HepG2 (cell line): ENCODE data around the gene CNTRL. TPM values are rescaled to one million over a fixed set of nuclear protein-coding genes. Genes with fewer than 3 reads are reported as not detected.
A peak's percentile ranks its signal among the peaks of the same experiment; 100 is the strongest.

Experiments used
- CEBPB ChIP-seq: IDR thresholded peaks from 2 replicates; pipeline ENCODE4 v1.6.1; 2011; ENCODE audit warnings: low read depth, low read length, improper control_type of control experiment, borderline replicate concordance
- CEBPZ ChIP-seq: IDR thresholded peaks from 2 replicates; pipeline ENCODE4 v1.6.1; 2012; ENCODE audit warnings: low read length, improper control_type of control experiment
- ETS1 ChIP-seq: sonication (generic); formaldehyde crosslinking; IDR thresholded peaks from 2 replicates; pipeline ENCODE4 v1.4.0; 2020; ENCODE audit warnings: missing genetic modification reagents
- GTF3A ChIP-seq: sonication (generic); formaldehyde crosslinking; conservative IDR thresholded peaks from 2 replicates; pipeline ENCODE4 v1.4.0; 2020; ENCODE audit warnings: mild to moderate bottlenecking, missing genetic modification reagents
- HDAC1 ChIP-seq: sonication (generic); formaldehyde crosslinking; IDR thresholded peaks from 2 replicates; pipeline ENCODE4 v1.5.1; 2020; ENCODE audit warnings: mild to moderate bottlenecking, missing genetic modification reagents
- JUN ChIP-seq: sonication (generic); formaldehyde crosslinking; IDR thresholded peaks from 2 replicates; pipeline ENCODE4 v1.4.0; 2020; ENCODE audit warnings: mild to moderate bottlenecking, missing genetic modification reagents
- MZF1 ChIP-seq: sonication (generic); formaldehyde crosslinking; IDR thresholded peaks from 2 replicates; pipeline ENCODE4 v1.8.1; 2023; ENCODE audit warnings: mild to moderate bottlenecking, missing genetic modification reagents, borderline replicate concordance
- PAWR ChIP-seq: sonication (generic); formaldehyde crosslinking; IDR thresholded peaks from 2 replicates; pipeline ENCODE4 v1.4.0; 2020; ENCODE audit warnings: missing genetic modification reagents, mild to moderate bottlenecking, borderline replicate concordance
- SIN3A ChIP-seq: IDR thresholded peaks from 2 replicates; pipeline ENCODE4 v1.6.1; 2011; ENCODE audit warnings: low read depth, mild to moderate bottlenecking, control low read depth, low read length, borderline replicate concordance
- SMAD1 ChIP-seq: sonication (generic); formaldehyde crosslinking; IDR thresholded peaks from 2 replicates; pipeline ENCODE4 v1.4.0; 2020; ENCODE audit warnings: missing genetic modification reagents, low read depth, mild to moderate bottlenecking, borderline replicate concordance
- STAG1 ChIP-seq: sonication (generic); formaldehyde crosslinking; IDR thresholded peaks from 2 replicates; pipeline ENCODE4 v1.4.0; 2020; ENCODE audit warnings: missing genetic modification reagents
- TARDBP ChIP-seq: sonication (generic); formaldehyde crosslinking; IDR thresholded peaks from 2 replicates; pipeline ENCODE4 v1.8.0; 2022; ENCODE audit warnings: mild to moderate bottlenecking, missing genetic modification reagents
- ZNF333 ChIP-seq: sonication (generic); formaldehyde crosslinking; IDR thresholded peaks from 2 replicates; pipeline ENCODE4 v1.4.0; 2020; ENCODE audit warnings: mild to moderate bottlenecking, missing genetic modification reagents, borderline replicate concordance
- ZNF441 ChIP-seq: sonication (generic); formaldehyde crosslinking; IDR thresholded peaks from 2 replicates; pipeline ENCODE4 v1.7.0; 2021; ENCODE audit warnings: missing genetic modification reagents, borderline replicate concordance
- polyA plus RNA-seq, 8 experiments: library from polyadenylated mRNA; depleted of rRNA in 3 of 8; stranded (reverse) in 7 of 8; unstranded in 1 of 8; fragments of >200 nt; fragmentation: Illumina TruSeq in 4 of 8; extraction: Trizol in 4 of 8; gene quantifications; 2 replicates each; pipeline versions ENCODE4 v1.2.1 to v1.2.3, GENCODE V29; 2011 to 2016; ENCODE audit warnings: low read depth in 4 of 8, missing spikeins in 1 of 8, mixed read lengths in 1 of 8; ENCODE audit not compliant: insufficient read depth in 1 of 8
- total RNA-seq, 5 experiments: library from RNA; depleted of rRNA; stranded (reverse); fragments of >200 nt; fragmentation: Illumina TruSeq; extraction: Trizol; gene quantifications; 2 replicates each; pipeline ENCODE4 v1.2.3, GENCODE V29; 2016; ENCODE audit warnings: low read depth in 1 of 5
- TF ChIP-seq, protein P1 (sequence below): sonication (generic); formaldehyde crosslinking; IDR thresholded peaks from 2 replicates; pipeline ENCODE4 v1.4.0; 2020; ENCODE audit warnings: mild to moderate bottlenecking, low read depth, missing genetic modification reagents
- TF ChIP-seq, protein P2 (sequence below): sonication (generic); formaldehyde crosslinking; IDR thresholded peaks from 2 replicates; pipeline ENCODE4 v1.4.0; 2020; ENCODE audit warnings: missing genetic modification reagents
- TF ChIP-seq, protein P3 (sequence below): IDR thresholded peaks from 2 replicates; pipeline ENCODE4 v1.6.1; 2012; ENCODE audit warnings: low read depth, low read length, improper control_type of control experiment

The CNTRL gene
- total and polyA plus RNA-seq, 2 of the 13 experiments (the other 11 are each of a cell fraction or from before 2014, with no cell fraction given): 7.5 to 11.8 TPM

DNA sequence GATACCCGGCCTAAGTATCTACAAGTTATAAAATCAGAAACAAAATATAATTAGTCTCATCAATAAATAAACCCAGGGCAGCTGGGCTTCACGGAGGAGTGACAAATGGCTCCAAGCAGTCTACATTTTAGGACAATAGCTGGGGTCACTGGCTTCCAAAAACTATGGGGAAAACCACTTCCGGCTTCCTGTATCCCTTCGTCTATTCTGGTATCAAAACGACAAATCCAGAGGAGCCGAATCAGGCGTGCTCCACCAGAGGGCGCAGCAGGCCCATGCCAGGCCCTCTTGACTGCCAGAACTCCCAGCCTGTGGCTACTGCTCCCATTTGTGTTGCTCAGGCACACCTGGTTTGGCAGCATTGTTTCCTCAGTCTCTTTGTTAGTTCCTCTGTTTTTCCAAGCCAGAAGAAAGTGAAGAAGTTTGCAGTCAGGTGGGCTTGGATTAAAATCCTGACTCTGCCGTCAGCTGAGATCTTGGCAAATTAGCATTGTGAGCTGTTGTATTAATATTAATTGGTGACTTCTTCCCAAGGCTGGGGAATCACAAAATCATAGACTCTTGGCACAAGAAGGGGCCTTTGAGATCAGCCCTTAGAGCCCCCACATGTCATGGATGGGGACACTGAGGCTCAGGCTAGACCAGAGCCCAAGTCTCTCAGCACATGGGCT lies 138.5 kb downstream of the CNTRL start (continued):
- no peak for TF ChIP-seq JUN (CRISPR knock-in tag)
- no peak for TF ChIP-seq SMAD1 (CRISPR knock-in tag)
- TF ChIP-seq ETS1 (CRISPR knock-in tag): no peak
- TF ChIP-seq, protein P1, sequence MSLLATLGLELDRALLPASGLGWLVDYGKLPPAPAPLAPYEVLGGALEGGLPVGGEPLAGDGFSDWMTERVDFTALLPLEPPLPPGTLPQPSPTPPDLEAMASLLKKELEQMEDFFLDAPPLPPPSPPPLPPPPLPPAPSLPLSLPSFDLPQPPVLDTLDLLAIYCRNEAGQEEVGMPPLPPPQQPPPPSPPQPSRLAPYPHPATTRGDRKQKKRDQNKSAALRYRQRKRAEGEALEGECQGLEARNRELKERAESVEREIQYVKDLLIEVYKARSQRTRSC (CRISPR knock-in tag): no peak
- TF ChIP-seq, protein P2, sequence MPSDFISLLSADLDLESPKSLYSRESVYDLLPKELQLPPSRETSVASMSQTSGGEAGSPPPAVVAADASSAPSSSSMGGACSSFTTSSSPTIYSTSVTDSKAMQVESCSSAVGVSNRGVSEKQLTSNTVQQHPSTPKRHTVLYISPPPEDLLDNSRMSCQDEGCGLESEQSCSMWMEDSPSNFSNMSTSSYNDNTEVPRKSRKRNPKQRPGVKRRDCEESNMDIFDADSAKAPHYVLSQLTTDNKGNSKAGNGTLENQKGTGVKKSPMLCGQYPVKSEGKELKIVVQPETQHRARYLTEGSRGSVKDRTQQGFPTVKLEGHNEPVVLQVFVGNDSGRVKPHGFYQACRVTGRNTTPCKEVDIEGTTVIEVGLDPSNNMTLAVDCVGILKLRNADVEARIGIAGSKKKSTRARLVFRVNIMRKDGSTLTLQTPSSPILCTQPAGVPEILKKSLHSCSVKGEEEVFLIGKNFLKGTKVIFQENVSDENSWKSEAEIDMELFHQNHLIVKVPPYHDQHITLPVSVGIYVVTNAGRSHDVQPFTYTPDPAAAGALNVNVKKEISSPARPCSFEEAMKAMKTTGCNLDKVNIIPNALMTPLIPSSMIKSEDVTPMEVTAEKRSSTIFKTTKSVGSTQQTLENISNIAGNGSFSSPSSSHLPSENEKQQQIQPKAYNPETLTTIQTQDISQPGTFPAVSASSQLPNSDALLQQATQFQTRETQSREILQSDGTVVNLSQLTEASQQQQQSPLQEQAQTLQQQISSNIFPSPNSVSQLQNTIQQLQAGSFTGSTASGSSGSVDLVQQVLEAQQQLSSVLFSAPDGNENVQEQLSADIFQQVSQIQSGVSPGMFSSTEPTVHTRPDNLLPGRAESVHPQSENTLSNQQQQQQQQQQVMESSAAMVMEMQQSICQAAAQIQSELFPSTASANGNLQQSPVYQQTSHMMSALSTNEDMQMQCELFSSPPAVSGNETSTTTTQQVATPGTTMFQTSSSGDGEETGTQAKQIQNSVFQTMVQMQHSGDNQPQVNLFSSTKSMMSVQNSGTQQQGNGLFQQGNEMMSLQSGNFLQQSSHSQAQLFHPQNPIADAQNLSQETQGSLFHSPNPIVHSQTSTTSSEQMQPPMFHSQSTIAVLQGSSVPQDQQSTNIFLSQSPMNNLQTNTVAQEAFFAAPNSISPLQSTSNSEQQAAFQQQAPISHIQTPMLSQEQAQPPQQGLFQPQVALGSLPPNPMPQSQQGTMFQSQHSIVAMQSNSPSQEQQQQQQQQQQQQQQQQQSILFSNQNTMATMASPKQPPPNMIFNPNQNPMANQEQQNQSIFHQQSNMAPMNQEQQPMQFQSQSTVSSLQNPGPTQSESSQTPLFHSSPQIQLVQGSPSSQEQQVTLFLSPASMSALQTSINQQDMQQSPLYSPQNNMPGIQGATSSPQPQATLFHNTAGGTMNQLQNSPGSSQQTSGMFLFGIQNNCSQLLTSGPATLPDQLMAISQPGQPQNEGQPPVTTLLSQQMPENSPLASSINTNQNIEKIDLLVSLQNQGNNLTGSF (CRISPR knock-in tag): no peak
- no peak for TF ChIP-seq CEBPB
- TF ChIP-seq, protein P3, sequence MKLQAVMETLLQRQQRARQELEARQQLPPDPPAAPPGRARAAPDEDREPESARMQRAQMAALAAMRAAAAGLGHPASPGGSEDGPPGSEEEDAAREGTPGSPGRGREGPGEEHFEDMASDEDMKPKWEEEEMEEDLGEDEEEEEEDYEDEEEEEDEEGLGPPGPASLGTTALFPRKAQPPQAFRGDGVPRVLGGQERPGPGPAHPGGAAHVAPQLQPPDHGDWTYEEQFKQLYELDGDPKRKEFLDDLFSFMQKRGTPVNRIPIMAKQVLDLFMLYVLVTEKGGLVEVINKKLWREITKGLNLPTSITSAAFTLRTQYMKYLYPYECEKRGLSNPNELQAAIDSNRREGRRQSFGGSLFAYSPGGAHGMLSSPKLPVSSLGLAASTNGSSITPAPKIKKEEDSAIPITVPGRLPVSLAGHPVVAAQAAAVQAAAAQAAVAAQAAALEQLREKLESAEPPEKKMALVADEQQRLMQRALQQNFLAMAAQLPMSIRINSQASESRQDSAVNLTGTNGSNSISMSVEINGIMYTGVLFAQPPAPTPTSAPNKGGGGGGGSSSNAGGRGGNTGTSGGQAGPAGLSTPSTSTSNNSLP: peak; percentile 84
- no peak for TF ChIP-seq PAWR (CRISPR knock-in tag)
- no peak for TF ChIP-seq ZNF333 (CRISPR knock-in tag)
- TF ChIP-seq STAG1 (CRISPR knock-in tag): peak; percentile 98
- no peak for TF ChIP-seq TARDBP (CRISPR knock-in tag)
- TF ChIP-seq SIN3A: no peak
- TF ChIP-seq GTF3A: no peak
- TF ChIP-seq CEBPZ: no peak
- TF ChIP-seq HDAC1 (CRISPR knock-in tag): no peak
- TF ChIP-seq MZF1 (CRISPR knock-in tag): no peak
- no peak for TF ChIP-seq ZNF441 (CRISPR knock-in tag)
